ENCODE data around the gene SNTA1. TPM values are rescaled to one million over a fixed set of nuclear protein-coding genes. Genes with fewer than 3 reads are reported as not detected.

SNTA1 gene
- total RNA-seq, 1 experiment from 2014 or later = 15.4 TPM

DNA sequence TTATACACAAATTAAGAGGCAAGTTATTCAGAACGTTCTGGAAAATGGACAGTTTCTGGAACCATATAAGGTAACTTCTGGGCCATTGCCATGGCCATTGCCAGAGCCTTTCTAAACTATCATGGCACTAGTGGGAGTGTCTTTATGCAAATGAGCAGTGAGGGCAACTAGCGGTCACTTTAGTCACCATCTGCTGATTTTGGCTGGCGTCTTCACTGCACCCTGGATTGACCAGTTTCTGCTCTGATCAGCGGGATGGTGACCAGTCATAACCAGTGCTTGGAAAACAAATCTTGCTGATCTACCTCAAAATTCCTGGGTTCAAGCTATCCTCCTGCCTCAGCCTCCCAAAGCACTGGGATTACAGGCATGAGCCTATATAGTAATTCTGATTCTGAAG lies 7.3 kb upstream of the SNTA1 start:
- Mint-ChIP-seq H3K4me3 (ENCODE audit: unreplicated experiment) (no peak overlapping the region), H3K9me3 (ENCODE audit: unreplicated experiment) (peaks cover 10% of the 10 kb centered on the region), H3K4me1 (ENCODE audit: low read depth, unreplicated experiment) (no peaks in the 10 kb centered on the region), H3K27me3 (ENCODE audit: insufficient read depth, unreplicated experiment) (no peaks in the 10 kb centered on the region), H3K27ac (ENCODE audit: unreplicated experiment) (no peak overlapping the region), H3K36me3 (ENCODE audit: insufficient read depth, unreplicated experiment) (no peaks in the 10 kb centered on the region)
- DNase-seq = no peak
- Histone ChIP-seq H3K4me1 (no peaks in the 10 kb centered on the region), H3K4me3 (ENCODE audit: low read depth, low read length) (no peak overlapping the region), H3K36me3 (ENCODE audit: control insufficient read depth, insufficient read depth, low read length) (no peaks in the 10 kb centered on the region), H3K9me3 (no peaks in the 10 kb centered on the region), H3K27me3 (replicated peaks; ENCODE audit: control insufficient read depth, insufficient read depth, low read length) (no peaks in the 10 kb centered on the region)
- CTCF ChIA-PET = no interaction called here
- intact Hi-C loops (cut with micrococcal nuclease; ENCODE audit: unreplicated experiment) = no loop called here
- POLR2A ChIA-PET = no interaction called here
- no TSS peak for BruUV-seq (replicated peaks)
- TF ChIP-seq, protein P1, sequence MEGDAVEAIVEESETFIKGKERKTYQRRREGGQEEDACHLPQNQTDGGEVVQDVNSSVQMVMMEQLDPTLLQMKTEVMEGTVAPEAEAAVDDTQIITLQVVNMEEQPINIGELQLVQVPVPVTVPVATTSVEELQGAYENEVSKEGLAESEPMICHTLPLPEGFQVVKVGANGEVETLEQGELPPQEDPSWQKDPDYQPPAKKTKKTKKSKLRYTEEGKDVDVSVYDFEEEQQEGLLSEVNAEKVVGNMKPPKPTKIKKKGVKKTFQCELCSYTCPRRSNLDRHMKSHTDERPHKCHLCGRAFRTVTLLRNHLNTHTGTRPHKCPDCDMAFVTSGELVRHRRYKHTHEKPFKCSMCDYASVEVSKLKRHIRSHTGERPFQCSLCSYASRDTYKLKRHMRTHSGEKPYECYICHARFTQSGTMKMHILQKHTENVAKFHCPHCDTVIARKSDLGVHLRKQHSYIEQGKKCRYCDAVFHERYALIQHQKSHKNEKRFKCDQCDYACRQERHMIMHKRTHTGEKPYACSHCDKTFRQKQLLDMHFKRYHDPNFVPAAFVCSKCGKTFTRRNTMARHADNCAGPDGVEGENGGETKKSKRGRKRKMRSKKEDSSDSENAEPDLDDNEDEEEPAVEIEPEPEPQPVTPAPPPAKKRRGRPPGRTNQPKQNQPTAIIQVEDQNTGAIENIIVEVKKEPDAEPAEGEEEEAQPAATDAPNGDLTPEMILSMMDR (IDR thresholded peaks at IDR 0.05; ENCODE audit: insufficient read depth in 1 of 2, low read depth in 1 of 2, low read length in 1 of 2, severe bottlenecking in 1 of 2, unreplicated experiment in 1 of 2) = no peak

DNA sequence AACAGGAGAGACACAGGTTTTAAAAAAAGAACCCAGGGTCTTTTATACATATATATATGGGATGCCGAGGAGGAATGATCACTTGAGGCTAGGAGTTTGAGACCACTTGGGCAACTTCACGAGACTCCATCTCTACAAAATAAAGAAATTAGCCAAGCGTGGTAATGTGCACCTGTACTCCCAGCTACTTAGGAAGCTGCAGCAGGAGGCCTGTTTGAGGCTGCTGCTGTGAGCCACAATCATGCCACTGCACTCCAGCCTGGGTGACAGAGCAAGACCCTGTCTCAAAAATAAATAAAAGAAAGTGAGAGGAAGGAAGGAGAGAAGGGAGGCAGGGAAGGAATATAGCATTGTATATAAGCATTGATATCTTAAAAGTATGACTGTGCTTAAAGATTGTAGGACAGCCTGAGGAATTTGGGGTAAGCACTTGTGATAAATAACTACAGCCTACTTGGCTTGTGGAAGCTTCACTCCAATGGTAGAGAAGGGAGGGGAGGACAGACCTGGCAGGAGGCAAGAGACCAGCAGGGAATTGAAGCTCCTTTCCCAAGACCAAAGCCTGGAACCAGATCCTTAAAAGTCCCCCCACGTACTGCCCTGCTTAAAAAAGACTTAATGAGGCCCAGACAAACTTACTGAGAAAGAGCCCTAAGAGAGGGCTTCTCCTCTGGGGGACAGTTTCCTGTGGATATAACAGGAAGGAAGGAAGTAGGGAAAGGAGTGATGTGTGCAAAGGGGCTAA lies 2.5 kb upstream of the SNTA1 start:
- H3K4me3 Mint-ChIP-seq (ENCODE audit: unreplicated experiment) = no peak overlapping the region
- peaks cover 16% of the 10 kb centered on the region for H3K4me1 ChIP-seq
- ChIA-PET CTCF (interaction anchor here (1.3 to 2.3 kb wide), 2 partner anchors 45 to 222 kb away, joined by 3 to 13 read pairs; partner anchors contain the start of gene CDK5RAP1), POLR2A (interaction anchor here (0.6 kb wide), 1 partner anchor 190 kb away, joined by 3 read pairs; no protein-coding TSS in a partner anchor)
- no peak for DNase-seq
- intact Hi-C loops (cut with micrococcal nuclease; ENCODE audit: unreplicated experiment) = no loop called here
- TF ChIP-seq, protein P1 (IDR thresholded peaks at IDR 0.05; ENCODE audit: insufficient read depth in 1 of 2, low read depth in 1 of 2, low read length in 1 of 2, severe bottlenecking in 1 of 2, unreplicated experiment in 1 of 2) = no peak
- no peak overlapping the region for H3K27ac Mint-ChIP-seq (ENCODE audit: unreplicated experiment)
- H3K4me1 Mint-ChIP-seq (ENCODE audit: low read depth, unreplicated experiment) = peaks cover 26% of the 10 kb centered on the region
- H3K9me3 Mint-ChIP-seq (ENCODE audit: unreplicated experiment) = peaks cover 10% of the 10 kb centered on the region
- no peaks in the 10 kb centered on the region for H3K9me3 ChIP-seq
- H3K36me3 Mint-ChIP-seq (ENCODE audit: insufficient read depth, unreplicated experiment) = no peaks in the 10 kb centered on the region
- no peaks in the 10 kb centered on the region for H3K27me3 Mint-ChIP-seq (ENCODE audit: insufficient read depth, unreplicated experiment)
- no TSS peak for BruUV-seq (replicated peaks)
- H3K4me3 ChIP-seq (ENCODE audit: low read depth, low read length) = no peak overlapping the region
- no peaks in the 10 kb centered on the region for H3K36me3 ChIP-seq (ENCODE audit: control insufficient read depth, insufficient read depth, low read length)
- no peaks in the 10 kb centered on the region for H3K27me3 ChIP-seq (replicated peaks; ENCODE audit: control insufficient read depth, insufficient read depth, low read length)

DNA sequence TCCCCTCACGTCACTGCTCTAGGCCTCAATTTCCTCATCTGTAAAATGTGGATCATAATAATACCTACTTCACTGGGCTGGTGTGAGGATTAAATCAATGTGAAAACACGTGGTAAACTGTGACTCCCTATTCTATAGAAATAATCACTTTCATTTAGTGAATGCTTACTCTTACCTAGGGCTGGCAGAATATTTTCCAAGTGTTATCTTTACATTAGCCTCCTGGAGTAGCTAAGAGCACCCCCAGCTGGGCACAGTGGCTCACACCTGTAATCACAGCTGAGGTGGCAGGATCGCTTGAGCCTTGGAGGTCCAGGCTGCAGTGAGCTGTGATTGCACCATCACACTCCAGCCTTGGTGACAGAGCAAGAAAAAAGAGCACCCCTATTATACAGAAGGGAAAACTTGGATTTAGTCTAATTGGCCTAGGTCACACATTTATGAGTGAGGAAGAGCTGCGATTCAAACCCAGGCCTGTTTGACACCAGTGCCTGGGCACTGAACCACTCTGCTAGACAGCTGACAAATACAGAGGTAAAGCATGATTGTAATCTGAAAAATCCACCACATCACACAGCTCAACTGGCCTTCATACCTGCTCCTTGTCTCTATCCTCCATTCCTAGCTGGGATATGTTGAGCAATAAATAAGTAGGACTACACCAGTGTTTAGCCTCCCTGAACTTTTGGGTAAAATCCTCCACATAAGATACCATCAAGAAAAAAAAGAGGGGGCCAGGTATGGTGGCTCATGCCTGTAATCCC lies 1.4 kb upstream of the SNTA1 start:
- TF ChIP-seq, protein P1 (IDR thresholded peaks at IDR 0.05; ENCODE audit: insufficient read depth in 1 of 2, low read depth in 1 of 2, low read length in 1 of 2, severe bottlenecking in 1 of 2, unreplicated experiment in 1 of 2) = peak; percentile 17 to 56

More for the DNA sequence above, 1.4 kb upstream of the SNTA1 start:
- H3K27me3 ChIP-seq (replicated peaks; ENCODE audit: control insufficient read depth, insufficient read depth, low read length) = no peaks in the 10 kb centered on the region
- no peaks in the 10 kb centered on the region for H3K9me3 ChIP-seq
- H3K27ac Mint-ChIP-seq (ENCODE audit: unreplicated experiment) = no peak overlapping the region
- BruUV-seq (replicated peaks) = no TSS peak
- POLR2A ChIA-PET = interaction anchor here (0.6 to 1.7 kb wide), 3 partner anchors 15 to 548 kb away, joined by 3 to 25 read pairs (median 6); partner anchors contain the start of gene CBFA2T2
- no peaks in the 10 kb centered on the region for H3K36me3 ChIP-seq (ENCODE audit: control insufficient read depth, insufficient read depth, low read length)
- CTCF ChIA-PET = interaction anchor here (0.6 to 2.4 kb wide), 12 partner anchors 9 to 770 kb away, joined by 3 to 17 read pairs (median 4); partner anchors contain the start of genes CBFA2T2 and CDK5RAP1
- H3K4me3 ChIP-seq (ENCODE audit: low read depth, low read length) = peak overlapping the region; percentile 72
- peak overlapping the region; percentile 89 for H3K4me3 Mint-ChIP-seq (ENCODE audit: unreplicated experiment)
- intact Hi-C loops (cut with micrococcal nuclease; ENCODE audit: unreplicated experiment) = loop anchor here (1.0 to 5.0 kb wide), 2 partner anchors 44 to 287 kb away; partner anchors contain the start of genes CDK5RAP1 and ZNF341
- H3K27me3 Mint-ChIP-seq (ENCODE audit: insufficient read depth, unreplicated experiment) = no peaks in the 10 kb centered on the region
- H3K4me1 Mint-ChIP-seq (ENCODE audit: low read depth, unreplicated experiment) = peaks cover 26% of the 10 kb centered on the region
- peaks cover 22% of the 10 kb centered on the region for H3K4me1 ChIP-seq
- H3K36me3 Mint-ChIP-seq (ENCODE audit: insufficient read depth, unreplicated experiment) = no peaks in the 10 kb centered on the region
- peak; percentile 64 to 67 for DNase-seq
- H3K9me3 Mint-ChIP-seq (ENCODE audit: unreplicated experiment) = peaks cover 10% of the 10 kb centered on the region
